Measurements from ENCODE around the gene RAG2.

The RAG2 gene

DNA sequence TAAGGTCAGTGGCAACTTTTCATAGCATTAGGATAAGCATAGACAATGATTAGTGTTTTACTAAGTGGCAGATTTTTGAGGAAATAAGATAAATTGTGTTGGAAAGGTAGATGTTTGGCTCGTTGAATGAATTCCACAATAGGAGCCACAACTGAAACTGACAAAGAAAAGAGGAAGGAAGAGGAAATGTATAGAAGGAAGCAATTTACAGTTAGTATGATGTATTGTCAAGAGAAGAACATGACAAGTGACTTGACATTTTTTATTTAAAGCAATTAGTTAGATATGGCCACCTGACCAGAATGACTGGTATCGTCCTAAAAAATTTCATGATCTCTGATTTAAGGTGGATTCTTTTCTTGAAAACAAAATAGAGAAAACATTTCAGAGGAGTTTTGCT is 3.1 kb upstream of the RAG2 start:
- TF ChIP-seq CTCF (IDR thresholded peaks at IDR 0.05) (no peak), ZFX (IDR thresholded peaks at IDR 0.05; ENCODE audit: borderline replicate concordance) (no peak)
- H3K27ac ChIP-seq, result no peak overlapping the region

- no peak for TF ChIP-seq CTCF (IDR thresholded peaks at IDR 0.05)
- no peak for TF ChIP-seq ZFX (IDR thresholded peaks at IDR 0.05; ENCODE audit: borderline replicate concordance)
- H3K27ac ChIP-seq, result no peak overlapping the region
Measured at GRCh38 chr11:36600180-36600579, 2.1 kb upstream of the RAG2 start.

GRCh38 chr11:36596880-36597279 is 1.2 kb downstream of the RAG2 start:
- H3K27ac ChIP-seq, result no peak overlapping the region
- TF ChIP-seq CTCF (IDR thresholded peaks at IDR 0.05) (no peak), ZFX (IDR thresholded peaks at IDR 0.05; ENCODE audit: borderline replicate concordance) (no peak)

GRCh38 chr11:36594316-36594989 is 3.6 kb downstream of the RAG2 start, which contains the start of gene IFTAP:
Gene IFTAP (plus strand): TSS chr11:36594502. CDS start chr11:36610104, 15,602 bp downstream.
- TF ChIP-seq CTCF (IDR thresholded peaks at IDR 0.05), result no peak
- TF ChIP-seq ZFX (IDR thresholded peaks at IDR 0.05; ENCODE audit: borderline replicate concordance), result no peak
- peak within 1 kb of the TSS; percentile 48 for H3K27ac ChIP-seq

GRCh38 chr11:36591433-36591832 is 6.6 kb downstream of the RAG2 start:
- no peak for TF ChIP-seq ZFX (IDR thresholded peaks at IDR 0.05; ENCODE audit: borderline replicate concordance)
- no peak for TF ChIP-seq CTCF (IDR thresholded peaks at IDR 0.05)
- H3K27ac ChIP-seq, result no peak overlapping the region

GRCh38 chr11:36590513-36590912 is 7.5 kb downstream of the RAG2 start:
- no peak overlapping the region for H3K27ac ChIP-seq
- no peak for TF ChIP-seq CTCF (IDR thresholded peaks at IDR 0.05)
- no peak for TF ChIP-seq ZFX (IDR thresholded peaks at IDR 0.05; ENCODE audit: borderline replicate concordance)

GRCh38 chr11:36588099-36588498 is 9.9 kb downstream of the RAG2 start:
- no peak overlapping the region for H3K27ac ChIP-seq
- no peak for TF ChIP-seq CTCF (IDR thresholded peaks at IDR 0.05)
- TF ChIP-seq ZFX (IDR thresholded peaks at IDR 0.05; ENCODE audit: borderline replicate concordance), result no peak
